Pancreas (tissue), 10 donors: ENCODE data around the gene SYT8. TPM values are rescaled to one million over a fixed set of nuclear protein-coding genes. Genes with fewer than 3 reads are reported as not detected.
"Not testable (repeated sequence)": the region's sequence is repeated elsewhere in the genome, so short reads cannot be mapped to it uniquely, and the experiment has no call there.

Experiments used
- ATAC-seq, 4 donors: fragments of 200-7000 bp; cut with Tn5 transposase; one replicate each; pipeline versions ENCODE4 v1.8.0 to v1.9.1; 2020; ENCODE audit warnings: mild to moderate bottlenecking in 4 of 4, moderate library complexity in 4 of 4
- DNase-seq, 6 donors: peaks; one replicate each; pipeline ENCODE4 v3.0.0-alpha.2; 2020
- FAIRE-seq: peaks from 2 replicates; lab custom pipeline; 2012; peaks lifted over from hg19 to GRCh38; lab: Jason Lieb, UNC
- H3K27ac ChIP-seq, 4 donors: fragments of 200-600 bp; sonication (generic); 1 replicate in 3 of 4; 2 replicates in 1 of 4; pipeline versions ENCODE4 v1.5.0 to v1.8.0; 2020
- H3K27me3 ChIP-seq, 4 donors: fragments of 200-600 bp; one replicate each; pipeline ENCODE4 v1.8.0; 2021
- H3K36me3 ChIP-seq, 3 donors: fragments of 200-600 bp; sonication (generic) in 1 of 3; one replicate each; pipeline versions ENCODE4 v1.5.0 to v1.8.0; 2020 to 2021
- H3K4me1 ChIP-seq, 3 donors: fragments of 200-600 bp; one replicate each; pipeline ENCODE4 v1.8.0; 2021
- H3K4me3 ChIP-seq, 4 donors: fragments of 200-600 bp; sonication (generic) in 2 of 4; one replicate each; pipeline versions ENCODE4 v1.5.0 to v1.8.0; 2020 to 2021
- H3K9me3 ChIP-seq, 4 donors: fragments of 200-600 bp; one replicate each; pipeline ENCODE4 v1.8.0; 2021
- WGBS, 2 donors: extraction: QIAGEN DNeasy Blood & Tissue Kit; methylation state at CpG; one replicate each; pipeline ENCODE4 v1.1.7; 2013; 5-methylcytosine and 5-hydroxymethylcytosine counted together
- intact Hi-C, 3 donors: fragments of 100-400 bp; cut with DNase I; formaldehyde crosslinking; loops; one replicate each; pipeline versions ENCODE4 v1.11.1 to v1.14.2; 2022
- microRNA-seq, 2 donors: library from miRNA; unstranded; fragments of <30 nt; microRNA quantifications; one replicate each; pipeline versions ENCODE4 to v1.1.0, GENCODE V29; 2019 to 2020
- polyA plus RNA-seq, 2 donors: library from polyadenylated mRNA; stranded (reverse); fragments of 200-250 nt; gene quantifications; one replicate each; pipeline ENCODE4 v1.2.3, GENCODE V29; 2013
- total RNA-seq, 6 donors: library from RNA; stranded (reverse); fragmentation: NEBNext Ultra II Directional in 4 of 6; extraction: Animal tissue kit (Norgen Biotek cat#: 25700) in 4 of 6; gene quantifications; one replicate each; pipeline versions ENCODE4 v1.2.1 to v1.2.4, GENCODE V29; 2021 to 2023
- TF ChIP-seq, protein P1 (sequence below), 4 donors: fragments of 200-600 bp; sonication (generic) in 3 of 4; IDR thresholded peaks; one replicate each; pipeline versions ENCODE4 v1.5.0 to v1.8.0; 2021; ENCODE audit warnings: antibody characterized with exemption in 4 of 4
- donor health status: healthy with polysubstance abuse.
- donor health status: DM: no; HTN: no; CAD: no; lungs with moderate emphysema.
- donor health status: DM: no; HTN: no; CAD: no.
- donor health status: control.
- donor health status: control.
- donor health status: Bipolar disorder and iron deficiency.
- donor health status: DM: yes; HTN: yes; CAD: no.
- donor health status: DM: no; HTN: no; CAD: no.
- donor health status: DM: no; HTN: no; CAD: no.
- donor health status: DM: yes; HTN: yes; CAD: no.

SYT8 gene
- total and polyA plus RNA-seq, 8 donors, result 3.6 to 64.8 (median 16.9) TPM

DNA sequence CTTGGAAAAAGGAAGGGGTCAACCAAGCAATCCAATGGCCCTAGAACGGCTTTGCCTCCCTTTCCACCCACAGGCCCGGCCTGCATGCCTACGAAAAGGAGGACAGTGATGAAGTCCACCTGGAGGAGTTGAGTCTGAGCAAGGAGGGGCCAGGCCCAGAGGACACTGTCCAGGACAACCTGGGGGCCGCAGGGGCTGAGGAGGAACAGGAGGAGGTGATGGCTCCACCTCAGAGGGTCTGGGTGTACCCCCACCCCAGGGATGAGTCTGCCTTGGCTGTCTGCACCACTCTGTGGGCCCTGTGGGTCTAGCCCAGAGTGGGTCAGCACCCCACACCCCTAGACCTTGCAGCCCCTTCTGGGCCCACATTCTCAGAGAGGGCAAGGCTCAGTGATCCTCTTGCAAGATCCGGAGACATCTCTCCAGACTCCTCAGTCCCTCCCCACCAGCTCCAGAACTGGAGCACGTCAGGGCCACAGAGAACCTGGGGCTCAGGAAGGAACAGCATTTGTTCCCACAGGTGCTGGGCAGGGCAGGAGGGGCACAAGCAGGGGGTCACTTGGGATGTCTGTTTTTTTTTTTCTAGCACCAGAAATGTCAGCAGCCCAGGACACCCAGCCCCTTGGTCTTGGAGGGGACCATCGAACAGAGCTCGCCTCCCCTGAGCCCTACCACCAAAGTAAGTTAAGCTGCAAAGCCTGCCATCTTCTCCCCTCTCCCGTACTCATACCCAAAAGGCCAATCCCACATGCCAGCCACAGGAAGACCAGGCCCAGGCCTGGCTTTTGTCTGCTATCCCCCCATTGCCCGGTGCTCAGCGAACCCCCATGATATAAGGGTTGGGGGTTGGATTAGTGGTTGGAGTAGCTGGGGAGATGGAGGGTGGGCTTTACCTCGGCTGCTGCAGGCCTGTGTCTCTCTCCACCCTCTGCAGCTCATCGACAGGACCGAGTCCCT is 48.8 kb downstream of the SYT8 start:
- H3K4me3 ChIP-seq, result no peak overlapping the region
- no peak for FAIRE-seq
- no peaks in the 10 kb centered on the region for H3K9me3 ChIP-seq
- intact Hi-C loops, result loop anchor here in 1 of 3 donors (5.0 kb wide), 1 partner anchor 269 kb away; no protein-coding TSS in a partner anchor
- H3K4me1 ChIP-seq, result no peaks in the 10 kb centered on the region
- 84 to 87% methylated on average over 14 of the region's 14 CpGs for WGBS, 2 donors
- no peaks in the 10 kb centered on the region for H3K27me3 ChIP-seq
- no peaks in the 10 kb centered on the region for H3K36me3 ChIP-seq
- ATAC-seq, result no peak
- no peak overlapping the region for H3K27ac ChIP-seq
- TF ChIP-seq, protein P1, sequence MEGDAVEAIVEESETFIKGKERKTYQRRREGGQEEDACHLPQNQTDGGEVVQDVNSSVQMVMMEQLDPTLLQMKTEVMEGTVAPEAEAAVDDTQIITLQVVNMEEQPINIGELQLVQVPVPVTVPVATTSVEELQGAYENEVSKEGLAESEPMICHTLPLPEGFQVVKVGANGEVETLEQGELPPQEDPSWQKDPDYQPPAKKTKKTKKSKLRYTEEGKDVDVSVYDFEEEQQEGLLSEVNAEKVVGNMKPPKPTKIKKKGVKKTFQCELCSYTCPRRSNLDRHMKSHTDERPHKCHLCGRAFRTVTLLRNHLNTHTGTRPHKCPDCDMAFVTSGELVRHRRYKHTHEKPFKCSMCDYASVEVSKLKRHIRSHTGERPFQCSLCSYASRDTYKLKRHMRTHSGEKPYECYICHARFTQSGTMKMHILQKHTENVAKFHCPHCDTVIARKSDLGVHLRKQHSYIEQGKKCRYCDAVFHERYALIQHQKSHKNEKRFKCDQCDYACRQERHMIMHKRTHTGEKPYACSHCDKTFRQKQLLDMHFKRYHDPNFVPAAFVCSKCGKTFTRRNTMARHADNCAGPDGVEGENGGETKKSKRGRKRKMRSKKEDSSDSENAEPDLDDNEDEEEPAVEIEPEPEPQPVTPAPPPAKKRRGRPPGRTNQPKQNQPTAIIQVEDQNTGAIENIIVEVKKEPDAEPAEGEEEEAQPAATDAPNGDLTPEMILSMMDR (IDR thresholded peaks at IDR 0.05), result no peak
- DNase-seq, result peak in 1 of 6 donors; percentile 56

DNA sequence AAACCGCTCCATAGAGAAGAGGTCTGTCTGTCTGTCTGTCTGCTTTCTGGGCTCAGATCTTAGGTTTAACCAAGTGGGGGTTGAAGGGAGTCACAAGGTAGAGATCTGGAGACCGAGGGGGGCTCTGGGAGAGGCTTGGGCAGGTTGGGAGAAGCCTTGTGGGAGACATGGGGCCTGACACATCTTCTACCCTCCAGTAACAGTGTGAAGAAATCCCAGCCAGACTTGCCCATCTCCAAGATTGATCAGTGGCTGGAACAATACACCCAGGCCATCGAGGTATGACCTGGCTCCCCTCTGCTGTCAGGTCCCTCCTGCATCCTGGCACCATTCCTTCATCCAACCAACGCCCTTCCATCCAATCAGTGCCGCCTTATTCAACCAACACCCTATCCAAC is 49.5 kb downstream of the SYT8 start:
- Histone ChIP-seq H3K4me3 (no peak overlapping the region), H3K4me1 (no peaks in the 10 kb centered on the region), H3K36me3 (no peaks in the 10 kb centered on the region), H3K27me3 (no peaks in the 10 kb centered on the region), H3K27ac (no peak overlapping the region), H3K9me3 (no peaks in the 10 kb centered on the region)
- TF ChIP-seq, protein P1 (IDR thresholded peaks at IDR 0.05), result no peak
- FAIRE-seq (no peak), DNase-seq (no peak), ATAC-seq (no peak)
- WGBS, 2 donors, result 87 to 88% methylated on average over 5 of the region's 5 CpGs
- intact Hi-C loops, result loop anchor here in 1 of 3 donors (5.0 kb wide), 1 partner anchor 268 kb away; no protein-coding TSS in a partner anchor

DNA sequence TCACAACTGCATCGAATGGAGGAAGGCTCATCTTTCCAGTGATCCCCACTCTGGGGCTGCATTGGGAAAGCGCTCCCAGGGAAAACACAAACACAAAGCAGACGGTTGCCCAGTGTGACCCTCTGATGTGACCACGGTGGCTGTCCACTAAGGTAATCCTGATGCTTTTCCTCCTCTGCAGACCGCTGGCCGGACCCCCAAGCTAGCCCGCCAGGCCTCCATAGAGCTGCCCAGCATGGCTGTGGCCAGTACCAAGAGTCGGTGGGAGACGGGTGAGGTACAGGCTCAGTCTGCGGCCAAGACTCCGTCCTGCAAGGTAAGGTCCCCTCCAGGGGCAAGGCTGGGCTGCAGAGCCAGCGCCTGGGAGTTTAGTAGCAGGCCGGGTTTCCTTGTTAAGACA is 51.8 kb downstream of the SYT8 start:
- ATAC-seq, H3K4me3 ChIP-seq, intact Hi-C loops, H3K36me3 ChIP-seq, DNase-seq, H3K27ac ChIP-seq, H3K27me3 ChIP-seq, H3K9me3 ChIP-seq, FAIRE-seq, H3K4me1 ChIP-seq: not testable (repeated sequence)
- WGBS, 2 donors, result 88 to 94% methylated on average over 13 of the region's 13 CpGs

Small RNA genes lying within 50 kb of the gene (microRNA-seq; reads per million reads assigned to microRNA genes)
- 0 reads per million in 2 donors for gene MIR4298
- gene MIR7847, result 0 reads per million in 2 donors

Other genes starting within 250 kb of the SYT8 start
- not detected for gene KRTAP5-1, start 249.7 kb upstream of the SYT8 start, total RNA-seq
- gene KRTAP5-1, start 249.7 kb upstream of the SYT8 start, polyA plus RNA-seq, result under 1 TPM in 1 of 2 donors, not detected in 1; 0.46 TPM
- not detected for gene KRTAP5-2, start 236.7 kb upstream of the SYT8 start, total RNA-seq
- gene KRTAP5-2, start 236.7 kb upstream of the SYT8 start, polyA plus RNA-seq, result under 1 TPM in 1 of 2 donors, not detected in 1; 0.15 TPM
- not detected for gene KRTAP5-3, start 226.5 kb upstream of the SYT8 start, total RNA-seq
- gene KRTAP5-3, start 226.5 kb upstream of the SYT8 start, polyA plus RNA-seq, result not detected
- not detected for gene KRTAP5-4, start 212.9 kb upstream of the SYT8 start, total RNA-seq
- gene KRTAP5-4, start 212.9 kb upstream of the SYT8 start, polyA plus RNA-seq, result not detected
- not detected for gene KRTAP5-5, start 205.2 kb upstream of the SYT8 start, total RNA-seq
- under 1 TPM in 1 of 2 donors, not detected in 1; 0.19 TPM for gene KRTAP5-5, start 205.2 kb upstream of the SYT8 start, polyA plus RNA-seq
- gene KRTAP5-6, start 137.8 kb upstream of the SYT8 start, total RNA-seq, result not detected
- gene KRTAP5-6, start 137.8 kb upstream of the SYT8 start, polyA plus RNA-seq, result not detected
- gene IFITM10, start 84.4 kb upstream of the SYT8 start, total RNA-seq, result 1 to 10 TPM in 1 of 6 donors, under 1 TPM in 5; 0.28 to 2.0 (median 0.45) TPM
- gene IFITM10, start 84.4 kb upstream of the SYT8 start, polyA plus RNA-seq, result under 1 TPM; 0.53 to 0.56 TPM
- gene CTSD, start 71.1 kb upstream of the SYT8 start, total RNA-seq, result 100 to 1,000 TPM; 231 to 596 (median 310) TPM
- 100 to 1,000 TPM; 279 to 422 TPM for gene CTSD, start 71.1 kb upstream of the SYT8 start, polyA plus RNA-seq
- gene TNNI2, start 4.0 kb downstream of the SYT8 start, total RNA-seq, result 1 to 10 TPM in 5 of 6 donors, not detected in 1; 2.5 to 8.7 (median 6.2) TPM
- 10 to 100 TPM; 28.9 to 57.4 TPM for gene TNNI2, start 4.0 kb downstream of the SYT8 start, polyA plus RNA-seq
- gene LSP1, start 18.1 kb downstream of the SYT8 start, total RNA-seq, result 10 to 100 TPM in 3 of 6 donors, 1 to 10 TPM in 3; 2.4 to 26.8 (median 8.4) TPM
- gene LSP1, start 18.1 kb downstream of the SYT8 start, polyA plus RNA-seq, result 10 to 100 TPM in 1 of 2 donors, 1 to 10 TPM in 1; 8.6 to 20.6 TPM
- not detected for gene PRR33, start 56.9 kb downstream of the SYT8 start, total RNA-seq
- gene PRR33, start 56.9 kb downstream of the SYT8 start, polyA plus RNA-seq, result not detected
- gene TNNT3, start 84.7 kb downstream of the SYT8 start, total RNA-seq, result 1 to 10 TPM in 2 of 6 donors, under 1 TPM in 4; 0.24 to 2.0 (median 0.70) TPM
- gene TNNT3, start 84.7 kb downstream of the SYT8 start, polyA plus RNA-seq, result 1 to 10 TPM; 3.1 to 6.6 TPM
- gene MRPL23, start 112.3 kb downstream of the SYT8 start, total RNA-seq, result 10 to 100 TPM; 16.7 to 58.1 (median 31.5) TPM
- 10 to 100 TPM; 79.3 to 92.1 TPM for gene MRPL23, start 112.3 kb downstream of the SYT8 start, polyA plus RNA-seq
- 100 to 1,000 TPM in 5 of 6 donors, 10 to 100 TPM in 1; 69.5 to 532 (median 190) TPM for gene H19, start 162.9 kb downstream of the SYT8 start, total RNA-seq
- gene H19, start 162.9 kb downstream of the SYT8 start, polyA plus RNA-seq, result 100 to 1,000 TPM; 809 to 814 TPM